NCI-H2107 treated with DMSO at 0.1 percent for 48 hours (cell line): ENCODE measurements around the gene MAST4.

ENCODE experiments used
- DNase-seq: peaks from one replicate; lab custom pipeline; 2025; ENCODE audit not compliant: unreplicated experiment; lab: John Stamatoyannopoulos, UW

Gene MAST4

DNA sequence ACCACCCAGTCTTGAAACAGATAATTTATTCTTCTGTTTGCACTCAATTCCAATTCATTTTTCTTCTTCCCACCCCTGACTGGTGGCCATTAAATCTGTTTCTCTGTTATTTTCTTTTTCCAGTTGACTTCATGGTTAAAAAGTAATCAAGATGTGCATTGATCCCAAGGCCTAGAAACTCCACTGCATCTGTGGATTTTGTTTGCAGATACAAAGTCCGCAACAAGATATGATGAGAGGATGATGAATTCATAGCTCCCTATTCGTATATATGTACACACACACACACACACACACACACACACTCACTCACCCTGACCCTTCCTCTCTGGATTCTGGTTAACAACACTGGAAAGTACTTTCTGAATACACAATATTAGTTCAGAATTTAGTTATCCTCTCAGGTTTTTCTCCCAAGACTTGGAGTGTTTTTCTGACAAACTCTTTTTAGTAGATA is 548.0 kb downstream of the MAST4 start:
- no peak for DNase-seq

DNA sequence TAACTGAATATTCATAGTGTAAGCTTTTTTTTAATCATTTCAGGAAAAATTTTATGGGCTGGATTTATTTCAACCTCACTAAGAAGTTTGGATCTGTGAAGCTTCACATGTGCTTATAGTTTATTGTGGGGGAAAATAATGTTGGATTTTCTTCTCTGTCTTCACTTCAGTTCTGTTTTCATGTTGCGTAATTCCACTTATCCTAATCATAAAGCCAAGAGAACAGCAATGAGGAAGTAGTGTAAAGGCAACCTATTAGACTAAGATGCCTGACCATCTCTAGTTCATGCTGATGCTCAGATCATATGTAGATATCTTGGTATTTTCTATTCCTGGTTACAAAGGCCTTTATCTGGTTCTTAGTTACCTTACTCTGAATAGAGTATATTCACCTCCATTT is 550.4 kb downstream of the MAST4 start:
- DNase-seq = no peak

DNA sequence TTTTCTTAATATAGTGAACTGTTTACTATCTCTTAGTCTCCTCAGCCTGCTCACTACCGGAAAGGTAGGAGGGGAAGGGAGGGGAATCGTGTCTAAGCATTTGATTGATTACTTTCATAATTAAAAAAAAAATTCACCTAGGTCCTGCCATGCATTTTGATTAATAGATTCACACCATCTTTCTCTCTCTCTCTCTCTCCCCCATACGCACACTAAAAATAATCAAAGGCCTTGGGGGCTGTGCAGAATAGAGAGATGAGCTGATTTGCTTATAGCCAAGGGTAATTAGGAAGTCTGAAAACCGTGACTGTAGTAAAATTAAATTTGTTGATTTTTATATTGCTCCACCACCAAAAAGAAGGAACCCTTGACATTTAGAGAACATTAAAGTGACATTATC is 550.8 kb downstream of the MAST4 start:
- DNase-seq = no peak

DNA sequence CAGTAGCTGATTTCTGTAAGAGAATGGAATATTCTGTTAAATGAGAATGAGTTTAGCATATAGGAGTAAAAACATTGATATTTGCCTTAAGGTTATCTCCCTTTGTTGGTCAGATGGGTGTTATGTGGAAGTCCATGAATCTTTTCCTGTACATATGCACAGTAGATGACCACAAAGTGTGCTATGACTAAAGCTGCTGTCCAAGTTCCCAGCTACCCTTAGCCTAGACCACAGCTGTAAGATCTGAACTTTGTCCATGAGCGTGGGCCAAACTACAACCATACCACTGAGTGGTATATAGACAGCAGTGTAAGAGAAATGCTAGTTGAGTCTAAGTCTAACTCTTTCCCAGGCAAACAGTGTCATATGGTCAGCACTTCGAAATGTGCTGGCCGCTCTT is 551.6 kb downstream of the MAST4 start:
- DNase-seq = no peak

DNA sequence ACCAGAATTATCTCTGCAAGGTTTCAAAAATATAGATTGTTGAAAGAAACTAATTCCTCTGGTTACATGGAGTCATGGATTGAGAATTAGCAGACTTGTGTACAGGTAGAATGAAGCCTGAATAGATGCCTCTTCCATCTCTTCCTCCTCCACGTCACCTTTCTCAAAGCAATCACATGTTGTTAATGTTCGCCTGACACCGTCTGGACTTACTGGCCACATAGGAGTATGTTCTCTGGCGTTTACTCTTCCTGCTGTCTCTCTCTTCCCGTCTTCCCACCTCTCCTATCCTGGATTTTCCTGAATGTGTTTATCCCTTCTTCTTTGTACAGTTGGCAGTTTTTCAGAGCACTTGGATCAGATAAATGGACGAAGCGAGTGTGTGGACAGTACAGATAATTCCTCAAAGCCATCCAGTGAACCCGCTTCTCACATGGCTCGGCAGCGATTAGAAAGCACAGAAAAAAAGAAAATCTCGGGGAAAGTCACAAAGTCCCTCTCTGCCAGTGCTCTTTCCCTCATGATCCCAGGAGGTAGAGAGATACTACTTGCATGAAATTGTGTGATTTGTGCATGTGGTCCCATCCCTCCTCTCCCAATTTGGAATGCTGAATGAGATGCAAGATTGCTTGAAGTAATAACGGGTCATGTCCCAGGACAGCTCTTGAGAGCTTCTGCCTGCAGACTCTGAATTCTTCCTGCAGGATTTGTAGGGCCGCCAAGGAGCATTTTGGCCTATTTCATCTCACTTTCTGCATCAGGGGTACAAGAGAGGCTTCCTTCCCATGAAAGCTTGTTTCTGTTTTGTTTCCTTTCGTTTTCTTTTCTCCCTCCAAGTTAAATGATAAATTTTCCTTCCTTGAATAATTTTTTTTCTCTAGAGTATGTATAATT is 553.1 kb downstream of the MAST4 start:
- no peak for DNase-seq

DNA sequence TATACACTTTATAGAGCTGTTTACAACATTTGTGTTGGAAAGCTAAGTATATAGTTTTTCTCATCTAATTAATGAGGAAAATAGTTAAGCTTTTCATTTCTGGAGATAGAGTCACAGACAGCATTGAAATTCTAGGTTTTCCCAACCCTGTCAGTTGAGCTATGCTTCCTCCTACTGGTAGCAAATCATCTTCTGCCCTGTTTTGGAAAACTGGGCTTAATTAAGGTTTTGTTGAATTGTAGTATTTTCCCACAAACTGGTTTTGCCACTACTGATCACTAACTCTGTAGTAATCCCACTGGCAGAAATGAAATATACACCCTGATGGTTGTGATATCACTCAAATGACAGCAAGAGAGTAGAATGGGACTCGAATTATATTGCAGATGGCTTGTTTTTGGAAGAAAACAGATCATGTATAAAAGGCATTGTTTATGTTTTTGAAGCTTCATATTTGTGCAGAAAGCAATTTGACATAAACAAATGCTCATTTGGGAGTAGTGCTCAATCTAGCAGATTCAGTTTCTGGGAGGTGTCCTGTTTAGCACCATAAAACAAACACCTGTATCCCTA is 553.8 kb downstream of the MAST4 start:
- no peak for DNase-seq

DNA sequence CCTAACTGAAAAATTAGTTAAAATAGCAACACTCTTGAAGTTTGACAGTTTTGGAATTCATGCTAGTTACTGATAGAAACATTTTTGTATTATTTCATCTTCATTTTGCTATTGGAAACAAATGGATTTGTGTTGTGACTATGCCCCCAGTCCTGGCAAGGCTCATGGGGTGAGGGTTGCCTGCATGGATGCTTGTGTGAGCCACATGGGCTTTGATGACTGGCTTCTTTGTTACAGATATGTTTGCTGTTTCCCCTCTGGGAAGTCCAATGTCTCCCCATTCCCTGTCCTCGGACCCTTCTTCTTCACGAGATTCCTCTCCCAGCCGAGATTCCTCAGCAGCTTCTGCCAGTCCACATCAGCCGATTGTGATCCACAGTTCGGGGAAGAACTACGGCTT is 556.2 kb downstream of the MAST4 start:
- no peak for DNase-seq

DNA sequence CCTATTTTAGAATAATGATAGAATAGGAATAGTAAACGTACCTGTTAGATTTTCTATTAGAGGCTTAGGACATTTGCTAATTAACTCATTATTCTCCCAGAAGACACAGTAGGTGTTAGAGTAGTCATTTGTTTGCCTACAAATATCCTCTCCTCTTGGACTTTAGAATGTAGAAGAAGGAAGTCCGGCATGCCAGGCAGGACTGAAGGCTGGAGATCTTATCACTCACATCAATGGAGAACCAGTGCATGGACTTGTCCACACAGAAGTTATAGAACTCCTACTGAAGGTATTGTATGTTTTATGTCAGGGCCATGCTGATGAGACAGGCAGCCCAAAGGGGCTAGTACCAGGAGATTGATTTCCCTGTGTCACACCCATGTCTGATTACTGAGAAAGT is 557.1 kb downstream of the MAST4 start:
- no peak for DNase-seq

DNA sequence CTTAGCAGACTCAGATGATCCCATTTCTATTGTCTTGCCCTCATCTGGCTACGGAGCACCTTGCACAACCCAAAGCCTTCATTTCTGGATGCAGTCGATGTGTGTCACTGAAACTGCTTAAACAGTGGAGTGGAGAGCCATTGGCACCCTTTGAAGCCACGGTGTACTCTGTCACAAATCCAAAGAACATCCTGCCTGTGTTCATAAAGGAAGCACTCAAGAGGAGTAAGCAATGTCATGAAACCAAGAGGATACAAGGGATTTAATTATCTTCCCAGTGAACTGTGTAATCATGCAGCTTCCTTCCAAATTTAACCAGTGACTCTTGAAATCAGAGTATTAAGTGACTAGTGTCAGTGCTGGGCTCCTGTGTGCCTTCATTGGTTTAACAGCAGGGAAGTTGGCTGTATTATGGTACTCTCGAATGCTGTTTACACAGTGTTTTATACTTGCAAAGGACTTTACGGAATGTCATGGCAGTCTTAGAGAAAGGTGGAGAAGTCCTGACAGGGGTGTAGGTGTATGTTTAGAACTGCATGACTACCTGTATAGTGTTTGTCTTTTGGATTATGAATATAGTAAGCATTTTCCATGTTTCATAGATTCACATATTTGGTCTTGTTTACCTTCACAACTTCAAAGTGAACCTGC is 558.5 kb downstream of the MAST4 start:
- no peak for DNase-seq

DNA sequence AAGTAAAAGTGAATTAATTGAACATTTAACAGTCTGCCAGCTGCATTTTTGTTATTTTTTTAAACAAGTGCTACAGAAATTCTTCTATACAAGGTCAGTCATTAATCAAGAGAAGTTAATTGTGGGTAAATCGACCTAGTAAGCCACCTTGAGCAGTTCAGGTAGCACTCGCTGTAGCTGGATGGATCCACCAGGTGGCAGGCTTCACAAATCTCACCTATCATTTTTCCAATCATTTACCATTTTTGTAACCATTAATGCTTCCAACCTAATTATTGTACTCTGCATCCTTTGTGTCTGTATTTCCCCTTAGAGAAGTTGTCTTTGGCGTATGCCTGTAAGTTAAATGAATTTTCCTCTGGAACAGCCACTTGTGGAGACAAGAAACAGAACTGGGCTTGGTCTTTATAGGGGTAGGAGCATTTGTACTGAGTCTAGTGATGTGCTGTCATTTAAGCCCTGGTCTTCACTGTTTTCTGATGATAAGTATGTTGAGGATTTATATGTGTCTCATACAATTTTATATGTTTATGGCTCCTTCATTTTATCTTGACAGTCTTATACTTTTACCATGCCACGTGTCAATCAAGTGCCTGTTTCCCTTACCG is 560.9 kb downstream of the MAST4 start:
- DNase-seq = no peak

DNA sequence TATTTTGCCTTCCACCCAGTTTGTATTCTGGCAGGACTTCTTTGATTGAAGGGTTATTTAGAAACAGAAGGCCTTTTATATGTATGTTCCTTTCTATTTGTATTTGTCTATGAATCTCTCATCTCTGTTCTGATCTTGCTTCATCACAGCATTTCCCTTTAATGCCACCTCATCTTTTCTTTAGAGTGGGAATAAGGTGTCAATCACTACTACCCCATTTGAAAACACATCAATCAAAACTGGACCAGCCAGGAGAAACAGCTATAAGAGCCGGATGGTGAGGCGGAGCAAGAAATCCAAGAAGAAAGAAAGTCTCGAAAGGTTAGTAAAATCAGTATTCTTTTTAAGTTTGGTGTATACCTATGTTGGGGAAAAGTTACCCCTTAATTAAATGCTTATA is 564.1 kb downstream of the MAST4 start:
- no peak for DNase-seq

DNA sequence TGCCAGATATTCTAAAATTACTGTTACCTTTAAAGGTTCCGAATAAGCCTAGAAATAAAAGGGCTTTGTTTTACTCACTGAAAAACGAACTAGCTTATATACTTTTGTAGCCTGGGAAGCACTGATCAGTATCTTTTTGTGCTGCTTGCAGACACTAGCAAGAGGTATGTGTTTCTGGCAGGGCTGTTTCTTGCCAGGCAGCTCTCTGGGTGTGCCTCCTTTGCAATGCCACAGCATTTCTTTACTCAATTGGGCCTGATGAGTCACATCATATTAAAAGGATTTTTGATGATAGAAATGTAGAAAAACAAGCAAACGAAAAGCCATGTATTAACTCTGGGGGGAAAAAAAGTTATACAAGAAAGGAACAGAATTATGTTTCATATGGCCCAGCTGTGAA is 564.8 kb downstream of the MAST4 start:
- DNase-seq = no peak

DNA sequence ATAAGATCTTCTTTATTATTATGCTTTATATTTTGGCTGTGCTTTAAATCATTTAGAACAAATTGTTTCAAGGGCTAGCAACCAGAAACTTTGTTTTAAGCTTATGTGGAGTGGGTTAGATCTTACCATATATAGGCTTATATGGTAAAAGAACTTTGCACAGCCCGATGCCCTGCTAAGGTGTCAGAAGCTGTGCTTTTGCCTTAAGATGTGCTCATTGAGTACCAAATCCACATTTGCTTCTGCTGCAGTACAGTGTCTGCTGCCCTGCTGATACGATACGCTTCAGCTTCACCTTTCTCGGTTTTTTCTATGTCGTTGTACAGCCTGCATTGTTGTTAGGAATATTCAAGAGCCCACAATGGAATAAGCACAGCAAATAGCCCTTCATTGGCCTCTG is 565.6 kb downstream of the MAST4 start:
- DNase-seq = no peak

DNA sequence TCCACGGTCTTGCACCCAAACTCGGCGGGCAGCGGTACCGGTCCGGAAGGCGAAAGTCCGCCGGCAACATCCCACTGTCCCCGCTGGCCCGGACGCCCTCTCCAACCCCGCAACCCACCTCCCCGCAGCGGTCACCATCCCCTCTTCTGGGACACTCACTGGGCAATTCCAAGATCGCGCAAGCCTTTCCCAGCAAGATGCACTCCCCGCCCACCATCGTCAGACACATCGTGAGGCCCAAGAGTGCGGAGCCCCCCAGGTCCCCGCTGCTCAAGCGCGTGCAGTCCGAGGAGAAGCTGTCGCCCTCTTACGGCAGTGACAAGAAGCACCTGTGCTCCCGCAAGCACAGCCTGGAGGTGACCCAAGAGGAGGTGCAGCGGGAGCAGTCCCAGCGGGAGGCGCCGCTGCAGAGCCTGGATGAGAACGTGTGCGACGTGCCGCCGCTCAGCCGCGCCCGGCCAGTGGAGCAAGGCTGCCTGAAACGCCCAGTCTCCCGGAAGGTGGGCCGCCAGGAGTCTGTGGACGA is 567.1 kb downstream of the MAST4 start:
- no peak for DNase-seq

DNA sequence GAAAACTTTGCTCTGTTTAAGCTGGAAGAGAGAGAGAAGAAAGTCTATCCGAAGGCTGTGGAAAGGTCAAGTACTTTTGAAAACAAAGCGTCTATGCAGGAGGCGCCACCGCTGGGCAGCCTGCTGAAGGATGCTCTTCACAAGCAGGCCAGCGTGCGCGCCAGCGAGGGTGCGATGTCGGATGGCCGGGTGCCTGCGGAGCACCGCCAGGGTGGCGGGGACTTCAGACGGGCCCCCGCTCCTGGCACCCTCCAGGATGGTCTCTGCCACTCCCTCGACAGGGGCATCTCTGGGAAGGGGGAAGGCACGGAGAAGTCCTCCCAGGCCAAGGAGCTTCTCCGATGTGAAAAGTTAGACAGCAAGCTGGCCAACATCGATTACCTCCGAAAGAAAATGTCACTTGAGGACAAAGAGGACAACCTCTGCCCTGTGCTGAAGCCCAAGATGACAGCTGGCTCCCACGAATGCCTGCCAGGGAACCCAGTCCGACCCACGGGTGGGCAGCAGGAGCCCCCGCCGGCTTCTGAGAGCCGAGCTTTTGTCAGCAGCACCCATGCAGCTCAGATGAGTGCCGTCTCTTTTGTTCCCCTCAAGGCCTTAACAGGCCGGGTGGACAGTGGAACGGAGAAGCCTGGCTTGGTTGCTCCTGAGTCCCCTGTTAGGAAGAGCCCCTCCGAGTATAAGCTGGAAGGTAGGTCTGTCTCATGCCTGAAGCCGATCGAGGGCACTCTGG is 567.8 kb downstream of the MAST4 start:
- no peak for DNase-seq

DNA sequence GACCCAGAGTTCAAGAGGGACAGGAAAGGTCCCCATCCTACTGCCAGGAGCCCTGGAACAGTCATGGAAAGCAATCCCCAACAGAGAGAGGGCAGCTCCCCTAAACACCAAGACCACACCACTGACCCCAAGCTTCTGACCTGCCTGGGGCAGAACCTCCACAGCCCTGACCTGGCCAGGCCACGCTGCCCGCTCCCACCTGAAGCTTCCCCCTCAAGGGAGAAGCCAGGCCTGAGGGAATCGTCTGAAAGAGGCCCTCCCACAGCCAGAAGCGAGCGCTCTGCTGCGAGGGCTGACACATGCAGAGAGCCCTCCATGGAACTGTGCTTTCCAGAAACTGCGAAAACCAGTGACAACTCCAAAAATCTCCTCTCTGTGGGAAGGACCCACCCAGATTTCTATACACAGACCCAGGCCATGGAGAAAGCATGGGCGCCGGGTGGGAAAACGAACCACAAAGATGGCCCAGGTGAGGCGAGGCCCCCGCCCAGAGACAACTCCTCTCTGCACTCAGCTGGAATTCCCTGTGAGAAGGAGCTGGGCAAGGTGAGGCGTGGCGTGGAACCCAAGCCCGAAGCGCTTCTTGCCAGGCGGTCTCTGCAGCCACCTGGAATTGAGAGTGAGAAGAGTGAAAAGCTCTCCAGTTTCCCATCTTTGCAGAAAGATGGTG is 568.8 kb downstream of the MAST4 start:
- no peak for DNase-seq

DNA sequence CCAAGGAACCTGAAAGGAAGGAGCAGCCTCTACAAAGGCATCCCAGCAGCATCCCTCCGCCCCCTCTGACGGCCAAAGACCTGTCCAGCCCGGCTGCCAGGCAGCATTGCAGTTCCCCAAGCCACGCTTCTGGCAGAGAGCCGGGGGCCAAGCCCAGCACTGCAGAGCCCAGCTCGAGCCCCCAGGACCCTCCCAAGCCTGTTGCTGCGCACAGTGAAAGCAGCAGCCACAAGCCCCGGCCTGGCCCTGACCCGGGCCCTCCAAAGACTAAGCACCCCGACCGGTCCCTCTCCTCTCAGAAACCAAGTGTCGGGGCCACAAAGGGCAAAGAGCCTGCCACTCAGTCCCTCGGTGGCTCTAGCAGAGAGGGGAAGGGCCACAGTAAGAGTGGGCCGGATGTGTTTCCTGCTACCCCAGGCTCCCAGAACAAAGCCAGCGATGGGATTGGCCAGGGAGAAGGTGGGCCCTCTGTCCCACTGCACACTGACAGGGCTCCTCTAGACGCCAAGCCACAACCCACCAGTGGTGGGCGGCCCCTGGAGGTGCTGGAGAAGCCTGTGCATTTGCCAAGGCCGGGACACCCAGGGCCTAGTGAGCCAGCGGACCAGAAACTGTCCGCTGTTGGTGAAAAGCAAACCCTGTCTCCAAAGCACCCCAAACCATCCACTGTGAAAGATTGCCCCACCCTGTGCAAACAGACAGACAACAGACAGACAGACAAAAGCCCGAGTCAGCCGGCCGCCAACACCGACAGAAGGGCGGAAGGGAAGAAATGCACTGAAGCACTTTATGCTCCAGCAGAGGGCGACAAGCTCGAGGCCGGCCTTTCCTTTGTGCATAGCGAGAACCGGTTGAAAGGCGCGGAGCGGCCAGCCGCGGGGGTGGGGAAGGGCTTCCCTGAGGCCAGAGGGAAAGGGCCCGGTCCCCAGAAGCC is 569.6 kb downstream of the MAST4 start:
- no peak for DNase-seq

DNA sequence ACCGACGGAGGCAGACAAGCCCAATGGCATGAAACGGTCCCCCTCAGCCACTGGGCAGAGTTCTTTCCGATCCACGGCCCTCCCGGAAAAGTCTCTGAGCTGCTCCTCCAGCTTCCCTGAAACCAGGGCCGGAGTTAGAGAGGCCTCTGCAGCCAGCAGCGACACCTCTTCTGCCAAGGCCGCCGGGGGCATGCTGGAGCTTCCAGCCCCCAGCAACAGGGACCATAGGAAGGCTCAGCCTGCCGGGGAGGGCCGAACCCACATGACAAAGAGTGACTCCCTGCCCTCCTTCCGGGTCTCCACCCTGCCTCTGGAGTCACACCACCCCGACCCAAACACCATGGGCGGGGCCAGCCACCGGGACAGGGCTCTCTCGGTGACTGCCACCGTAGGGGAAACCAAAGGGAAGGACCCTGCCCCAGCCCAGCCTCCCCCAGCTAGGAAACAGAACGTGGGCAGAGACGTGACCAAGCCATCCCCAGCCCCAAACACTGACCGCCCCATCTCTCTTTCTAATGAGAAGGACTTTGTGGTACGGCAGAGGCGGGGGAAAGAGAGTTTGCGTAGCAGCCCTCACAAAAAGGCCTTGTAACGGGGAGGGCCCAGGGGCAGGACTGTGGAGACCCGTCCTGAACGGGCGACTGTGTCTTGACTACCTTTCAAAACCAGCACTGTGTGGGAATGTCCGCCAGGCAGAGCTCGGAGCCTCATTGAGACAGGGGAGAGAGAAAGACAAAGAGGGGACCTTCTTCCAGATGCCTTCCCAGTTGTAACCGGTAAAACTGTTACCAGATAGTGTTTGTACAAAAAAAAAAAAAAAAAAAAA is 570.5 kb downstream of the MAST4 start:
- no peak for DNase-seq
